ENCODE measurements around the gene ELMO1. TPM values are rescaled to one million over a fixed set of nuclear protein-coding genes. Genes with fewer than 3 reads are reported as not detected.

Gene ELMO1
- total RNA-seq, 1 experiment from 2014 or later: 7.8 TPM

DNA sequence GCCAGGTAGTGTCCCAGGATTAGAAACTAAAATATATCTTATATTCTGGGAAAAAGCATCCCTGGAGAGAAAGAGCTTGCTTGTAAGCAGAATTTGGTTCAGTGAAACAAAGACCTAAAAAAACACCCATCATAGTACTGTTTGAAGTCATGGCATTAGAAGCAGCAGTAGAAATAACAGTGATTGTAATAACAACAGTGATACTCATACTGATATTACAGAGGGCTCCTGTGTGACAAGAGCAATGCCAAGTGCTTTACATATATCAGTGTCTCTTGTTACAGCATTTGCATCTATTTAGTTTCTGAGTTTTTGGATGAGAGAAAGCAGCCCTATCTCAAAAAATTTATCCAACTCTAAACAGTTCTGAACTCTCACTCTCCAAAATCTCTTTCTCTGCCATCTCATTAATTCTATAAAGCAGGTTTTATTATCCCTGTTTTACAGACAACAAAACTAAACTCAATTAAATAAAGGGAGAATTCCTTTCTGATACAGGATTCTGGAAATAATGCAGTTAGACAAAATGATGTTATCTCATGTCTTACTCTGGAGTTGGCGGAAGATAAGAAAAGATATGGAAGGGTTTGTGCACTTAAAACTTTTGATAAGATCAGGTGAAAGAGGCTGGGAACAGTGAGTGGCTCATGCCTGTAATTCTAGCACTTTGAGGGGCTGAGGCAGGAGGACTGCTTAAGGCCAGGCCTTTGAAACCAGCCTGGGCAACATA, 577.9 kb downstream of the ELMO1 start:
- H3K4me2 ChIP-seq (ENCODE audit: insufficient read depth, insufficient read length, low read length): no peak overlapping the region
- Mint-ChIP-seq H3K27me3 (ENCODE audit: low read depth) (no peaks in the 10 kb centered on the region), H3K4me3 (no peak overlapping the region), H3K9me3 (no peaks in the 10 kb centered on the region; a peak in 1 of 5 replicates), H3K36me3 (ENCODE audit: insufficient read depth in 1 of 3, low read depth in 3 of 3) (peaks cover 0 to 2% (median 0%) of the 10 kb centered on the region in 3 experiments; a peak in 1 of 7 replicates), H3K4me1 (peaks cover 23 to 26% of the 10 kb centered on the region in 2 experiments), H3K27ac (no peak overlapping the region)
- H4K5ac ChIP-seq (ENCODE audit: insufficient read length, low read depth, low read length): no peak overlapping the region
- H2BK5ac ChIP-seq (ENCODE audit: insufficient read length, low read length): no peak overlapping the region
- H2BK12ac ChIP-seq (ENCODE audit: insufficient read length, low read depth, low read length): no peak overlapping the region
- no peak overlapping the region for H3K56ac ChIP-seq (ENCODE audit: insufficient read length, low read depth, low read length)
- no peak overlapping the region for H2AK5ac ChIP-seq (ENCODE audit: insufficient read length, low read length)
- no peak overlapping the region for H2BK120ac ChIP-seq (ENCODE audit: low read depth, low read length, poor library complexity, severe bottlenecking)
- no peaks in the 10 kb centered on the region for H3K79me1 ChIP-seq (ENCODE audit: insufficient read depth, low read depth, low read length, poor library complexity, severe bottlenecking)
- H3K9ac ChIP-seq (ENCODE audit: extremely low read depth, insufficient read length, low read length): no peak overlapping the region
- H3K23ac ChIP-seq (ENCODE audit: insufficient read length, low read depth, low read length): no peak overlapping the region
- H3K4ac ChIP-seq (ENCODE audit: low read depth, low read length): no peak overlapping the region
- no CpG with 5 or more reads among the region's 1 CpG for WGBS (ENCODE audit: extremely low coverage, insufficient read length, low lambda C conversion rate)
- H3K14ac ChIP-seq (ENCODE audit: insufficient read depth, low read length): no peak overlapping the region
- H4K8ac ChIP-seq (replicated peaks; ENCODE audit: insufficient read length, low read depth, low read length): no peak overlapping the region
- no peaks in the 10 kb centered on the region for H4K20me1 ChIP-seq (ENCODE audit: control insufficient read depth, insufficient read depth, insufficient read length)
- no peak for DNase-seq
- no peak overlapping the region for H2BK15ac ChIP-seq (ENCODE audit: low read depth, low read length)
- no peak overlapping the region for H3K27ac ChIP-seq (ENCODE audit: insufficient read length, low read depth, low read length)
- TF ChIP-seq, protein P1, sequence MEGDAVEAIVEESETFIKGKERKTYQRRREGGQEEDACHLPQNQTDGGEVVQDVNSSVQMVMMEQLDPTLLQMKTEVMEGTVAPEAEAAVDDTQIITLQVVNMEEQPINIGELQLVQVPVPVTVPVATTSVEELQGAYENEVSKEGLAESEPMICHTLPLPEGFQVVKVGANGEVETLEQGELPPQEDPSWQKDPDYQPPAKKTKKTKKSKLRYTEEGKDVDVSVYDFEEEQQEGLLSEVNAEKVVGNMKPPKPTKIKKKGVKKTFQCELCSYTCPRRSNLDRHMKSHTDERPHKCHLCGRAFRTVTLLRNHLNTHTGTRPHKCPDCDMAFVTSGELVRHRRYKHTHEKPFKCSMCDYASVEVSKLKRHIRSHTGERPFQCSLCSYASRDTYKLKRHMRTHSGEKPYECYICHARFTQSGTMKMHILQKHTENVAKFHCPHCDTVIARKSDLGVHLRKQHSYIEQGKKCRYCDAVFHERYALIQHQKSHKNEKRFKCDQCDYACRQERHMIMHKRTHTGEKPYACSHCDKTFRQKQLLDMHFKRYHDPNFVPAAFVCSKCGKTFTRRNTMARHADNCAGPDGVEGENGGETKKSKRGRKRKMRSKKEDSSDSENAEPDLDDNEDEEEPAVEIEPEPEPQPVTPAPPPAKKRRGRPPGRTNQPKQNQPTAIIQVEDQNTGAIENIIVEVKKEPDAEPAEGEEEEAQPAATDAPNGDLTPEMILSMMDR (conservative IDR thresholded peaks at IDR 0.05): no peak
- peaks cover 8% of the 10 kb centered on the region for H3K4me1 ChIP-seq (ENCODE audit: insufficient read depth, low read length)
- H3K79me2 ChIP-seq (ENCODE audit: insufficient read depth, low read length): no peaks in the 10 kb centered on the region
- H2BK20ac ChIP-seq (ENCODE audit: low read depth, low read length, poor library complexity, severe bottlenecking): no peak overlapping the region
- H4K91ac ChIP-seq (ENCODE audit: insufficient read length, low read depth, low read length): no peak overlapping the region
- no peaks in the 10 kb centered on the region for H3K23me2 ChIP-seq (ENCODE audit: insufficient read length, low read depth, low read length, poor library complexity, severe bottlenecking)
- no peak overlapping the region for H3T11ph ChIP-seq (ENCODE audit: low read length)
- no peak overlapping the region for H2AFZ ChIP-seq (ENCODE audit: low read length)
- no peaks in the 10 kb centered on the region for H3K9me3 ChIP-seq (ENCODE audit: control insufficient read depth, low read depth, low read length)
- H3K27me3 ChIP-seq (ENCODE audit: insufficient read depth, low read length): no peaks in the 10 kb centered on the region
- H3K18ac ChIP-seq (ENCODE audit: insufficient read length, low read depth, low read length): no peak overlapping the region
